Measurements from ENCODE around the gene KRT35.

Gene KRT35

GRCh38 chr17:41486316-41486715 is 5.4 kb upstream of the KRT35 start:
- no peak for DNase-seq

DNA sequence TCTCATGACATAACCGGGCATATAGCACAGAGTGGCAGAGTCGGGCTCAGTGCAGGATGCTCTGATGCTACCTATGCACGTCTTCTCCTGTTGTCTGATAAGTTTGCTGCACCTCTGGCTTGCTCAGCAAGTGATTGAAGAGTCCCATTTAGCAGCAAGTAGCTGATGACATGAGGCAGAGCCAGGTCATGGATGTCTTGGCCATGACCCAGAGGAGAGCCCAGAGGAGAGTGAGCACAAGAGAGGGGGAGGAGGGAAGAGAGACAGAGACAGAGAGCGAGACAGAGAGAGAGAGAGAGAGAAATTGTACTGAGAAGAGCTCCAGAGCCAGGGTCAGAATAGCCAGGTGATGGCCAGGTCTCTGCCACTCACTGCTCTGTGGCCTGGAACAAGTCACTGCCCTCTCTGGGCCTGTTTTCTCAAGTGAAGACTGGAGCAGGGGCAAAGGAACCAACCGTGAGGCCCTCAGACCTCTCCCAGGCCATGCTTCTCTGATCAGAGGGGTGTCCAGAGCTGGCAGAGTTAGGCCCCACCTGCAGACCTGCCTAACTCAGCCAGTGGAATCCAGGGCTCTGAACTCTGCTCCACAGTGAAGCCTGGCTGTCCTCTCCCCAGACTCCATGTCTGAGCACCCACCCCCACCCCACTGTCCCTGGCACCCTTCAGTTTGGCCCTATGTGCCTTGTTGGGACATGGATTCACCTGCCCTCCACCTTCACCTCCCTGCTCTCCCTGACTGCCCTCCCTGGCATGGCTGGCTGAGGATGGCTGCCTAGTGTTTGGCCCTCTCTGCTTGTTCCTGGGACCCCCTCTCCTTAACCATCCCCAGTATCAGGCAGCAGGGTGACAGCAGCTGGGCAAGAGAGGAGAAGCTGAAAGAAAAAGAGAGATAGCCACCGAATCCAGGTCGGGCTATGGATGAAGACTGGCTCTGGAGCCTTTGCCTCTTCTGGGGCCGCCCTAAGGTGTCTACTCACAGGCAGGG is 4.3 kb upstream of the KRT35 start:
- DNase-seq = no peak

DNA sequence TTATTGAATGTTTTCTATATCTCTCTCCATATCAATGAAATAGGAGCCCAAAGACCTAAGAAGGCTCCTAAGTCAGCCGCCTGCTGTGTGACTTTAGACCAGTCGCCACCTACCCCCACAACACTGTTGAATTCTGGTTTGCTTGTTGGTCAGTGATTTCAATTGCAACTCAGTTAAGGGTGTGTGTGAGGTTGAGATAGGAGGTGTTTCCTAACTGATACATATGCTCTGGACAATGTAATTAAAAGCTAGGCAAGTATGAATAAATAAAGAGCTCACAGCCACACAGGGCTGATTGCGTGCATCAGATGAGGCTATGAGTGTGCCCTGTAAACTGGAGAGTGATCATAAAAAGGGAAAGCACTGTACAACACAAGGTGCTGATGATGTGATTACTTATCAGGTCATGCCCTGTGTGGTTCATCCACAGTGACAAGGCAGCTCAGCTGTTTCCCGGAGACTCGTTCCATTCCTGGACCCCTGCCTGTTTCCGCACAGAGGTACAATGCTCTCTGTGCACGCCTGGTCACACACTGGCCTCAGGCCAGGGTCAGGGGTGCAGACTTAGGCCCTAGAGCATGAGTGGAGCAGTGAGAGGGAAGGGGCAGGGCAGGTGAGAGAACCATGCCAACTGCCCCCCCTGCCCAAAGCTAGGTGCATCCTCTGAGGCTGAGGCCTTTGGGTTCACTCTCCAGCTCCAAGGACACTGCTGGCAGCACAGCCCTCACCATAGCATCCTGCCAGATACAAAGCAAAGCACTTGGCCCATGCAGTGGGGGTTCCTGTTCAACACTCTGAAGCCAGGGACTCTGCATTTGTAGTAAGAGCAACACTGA is 3.3 kb upstream of the KRT35 start:
- no peak for DNase-seq

GRCh38 chr17:41483531-41483930 is 2.6 kb upstream of the KRT35 start:
- DNase-seq = no peak

DNA sequence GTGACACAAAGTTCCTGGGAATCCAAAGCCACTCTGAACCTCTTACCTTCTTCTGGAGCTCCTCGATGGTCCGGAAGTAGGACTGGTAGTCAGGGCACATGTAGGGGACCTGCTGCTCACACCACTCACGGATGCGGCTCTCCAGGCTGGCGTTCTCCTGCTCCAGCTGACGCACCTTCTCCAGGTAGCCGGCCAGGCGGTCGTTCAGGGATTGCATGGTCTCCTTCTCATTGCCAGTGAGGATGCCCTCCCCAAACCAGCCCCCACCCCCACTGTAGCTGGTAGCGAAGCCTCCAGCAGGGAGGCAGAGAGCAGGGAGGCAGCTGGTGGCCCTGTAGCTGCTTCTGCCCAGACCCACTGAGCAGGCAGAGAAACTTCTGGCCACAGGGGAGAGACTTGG is 370 bp downstream of the KRT35 start:
- DNase-seq = no peak

GRCh38 chr17:41480136-41480535 is 815 bp downstream of the KRT35 start:
- no peak for DNase-seq

DNA sequence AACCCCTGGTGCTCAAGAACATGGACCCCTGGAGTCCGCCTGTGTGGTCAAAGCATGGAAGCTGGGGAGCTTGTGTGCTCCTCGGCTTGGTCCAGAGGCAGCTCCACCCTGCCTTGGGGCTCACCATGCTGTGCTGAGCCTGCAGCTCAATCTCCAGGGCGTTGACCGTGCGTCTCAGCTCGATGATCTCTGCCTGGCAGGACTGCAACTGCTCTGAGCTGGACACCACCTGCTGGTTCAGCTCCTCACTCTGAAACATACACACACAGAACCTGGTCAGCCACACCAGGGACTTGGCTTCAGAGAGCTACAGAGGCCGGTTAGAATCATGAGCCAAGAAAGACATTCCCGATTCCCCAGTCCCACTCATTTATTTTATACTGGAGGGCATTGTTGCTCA is 2.7 kb downstream of the KRT35 start:
- no peak for DNase-seq

DNA sequence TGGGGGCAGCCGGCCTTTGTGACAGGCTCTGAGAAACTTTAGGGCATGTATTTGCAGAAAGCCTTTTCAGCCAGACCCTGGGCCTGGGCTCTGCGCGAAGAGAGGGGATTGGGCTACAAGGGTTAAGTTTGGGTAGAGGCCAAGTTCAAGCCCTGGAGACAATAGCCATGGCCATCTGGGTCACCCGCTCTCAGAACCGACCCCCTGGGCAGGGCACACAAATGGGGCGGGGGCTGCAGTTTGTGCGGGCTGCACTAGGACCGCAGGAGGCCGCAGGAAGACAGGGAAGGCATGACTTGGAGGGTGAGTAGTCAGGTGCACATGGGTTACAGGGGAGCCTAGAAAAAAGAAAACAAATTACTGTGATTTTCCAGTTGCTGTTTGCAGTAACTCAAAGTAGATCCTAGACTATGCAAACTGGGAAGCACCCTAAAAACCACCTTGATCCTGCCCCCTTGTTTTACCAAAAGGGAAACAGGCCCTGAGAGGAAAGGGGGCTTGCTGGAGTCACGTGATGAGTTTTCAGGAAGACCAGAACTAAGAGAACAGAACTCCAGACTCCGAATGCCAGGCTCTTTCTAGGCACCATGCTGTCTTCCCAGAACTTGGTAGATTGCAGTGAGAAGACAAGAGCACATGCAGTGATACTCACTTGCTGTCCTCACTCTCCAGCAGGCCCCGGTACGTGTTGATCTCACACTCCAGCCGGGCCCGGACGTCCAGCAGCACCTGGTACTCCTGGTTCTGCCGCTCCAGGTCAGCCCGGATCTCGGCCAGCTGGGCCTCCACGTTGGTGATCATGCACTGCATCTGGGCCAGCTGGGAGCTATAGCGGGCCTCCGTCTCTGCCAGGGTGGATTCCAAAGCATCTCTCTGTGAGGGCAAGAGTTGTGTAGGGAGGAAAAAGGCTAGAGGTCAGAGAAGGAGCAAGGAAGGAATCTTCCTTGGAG is 3.8 kb downstream of the KRT35 start:
- no peak for DNase-seq

- DNase-seq = no peak
Measured at GRCh38 chr17:41475421-41475820, 5.5 kb downstream of the KRT35 start.

DNA sequence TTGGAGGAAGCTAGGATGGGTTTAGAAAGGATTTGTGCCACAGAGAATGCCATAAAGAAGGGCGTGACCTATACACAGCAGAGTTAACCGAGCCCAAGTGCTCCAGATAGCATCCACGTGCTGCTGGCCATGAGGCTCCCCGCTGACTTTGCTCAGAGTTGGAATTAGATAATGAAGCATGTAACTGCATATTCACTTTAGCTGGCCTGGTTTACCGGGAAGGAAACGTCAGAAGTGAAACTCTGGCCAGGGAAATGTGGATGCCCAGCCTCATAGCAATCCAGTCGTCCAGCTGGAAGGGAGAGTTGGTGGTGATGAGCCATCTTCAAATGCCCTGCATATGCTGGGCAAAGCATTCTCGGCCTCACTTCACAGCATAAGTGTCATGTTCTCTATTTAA is 6.1 kb downstream of the KRT35 start:
- DNase-seq = no peak

- DNase-seq = no peak
Measured at GRCh38 chr17:41468346-41468745, 12.6 kb downstream of the KRT35 start.

GRCh38 chr17:41467561-41467960 is 13.4 kb downstream of the KRT35 start:
- no peak for DNase-seq

GRCh38 chr17:41466988-41467387 is 14.0 kb downstream of the KRT35 start, which contains the start of gene KRT32:
Gene KRT32 (minus strand): TSS chr17:41467386. CDS start chr17:41467325, 61 bp downstream.
- DNase-seq = no peak

- no peak for DNase-seq
Measured at GRCh38 chr17:41464682-41465081, 16.3 kb downstream of the KRT35 start.

DNA sequence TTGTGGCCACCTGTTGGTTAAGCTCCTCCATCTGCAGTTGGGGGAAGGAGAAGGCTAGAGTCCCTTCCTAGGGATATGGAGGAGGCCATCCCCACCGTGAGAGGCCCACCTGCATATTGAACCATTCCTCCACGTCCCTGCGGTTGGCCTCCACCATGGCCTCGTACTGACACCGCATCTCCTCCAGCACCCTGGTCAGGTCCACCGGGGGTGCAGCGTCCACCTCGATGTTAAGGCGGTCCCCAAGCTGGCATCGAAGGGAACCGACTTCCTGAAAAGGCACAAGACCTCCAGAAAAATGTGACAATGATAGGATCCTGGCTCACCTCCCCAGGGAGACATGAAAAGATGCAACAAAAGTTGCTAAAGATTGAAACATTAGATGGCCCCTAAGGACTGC is 16.8 kb downstream of the KRT35 start:
- DNase-seq = no peak

GRCh38 chr17:41463746-41464145 is 17.2 kb downstream of the KRT35 start:
- no peak for DNase-seq

DNA sequence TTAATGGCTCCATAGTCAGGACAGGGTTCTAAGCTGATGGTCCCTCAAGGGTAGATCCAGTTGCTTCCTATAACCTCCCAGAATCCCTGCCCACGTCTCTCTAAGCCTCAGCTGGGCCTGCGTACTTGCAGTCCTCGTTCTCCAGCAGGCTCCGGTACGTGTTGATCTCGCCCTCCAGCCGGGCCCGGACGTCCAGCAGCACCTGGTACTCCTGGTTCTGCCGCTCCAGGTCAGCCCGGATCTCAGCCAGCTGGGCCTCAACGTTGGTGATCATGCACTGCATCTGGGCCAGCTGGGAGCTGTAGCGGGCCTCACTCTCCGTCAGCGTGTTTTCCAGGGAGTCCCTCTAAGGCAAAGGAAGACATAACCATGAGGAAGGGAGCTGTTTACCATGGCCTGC is 18.2 kb downstream of the KRT35 start:
- DNase-seq = no peak

GRCh38 chr17:41457676-41458075 is 23.3 kb downstream of the KRT35 start:
- no peak for DNase-seq

DNA sequence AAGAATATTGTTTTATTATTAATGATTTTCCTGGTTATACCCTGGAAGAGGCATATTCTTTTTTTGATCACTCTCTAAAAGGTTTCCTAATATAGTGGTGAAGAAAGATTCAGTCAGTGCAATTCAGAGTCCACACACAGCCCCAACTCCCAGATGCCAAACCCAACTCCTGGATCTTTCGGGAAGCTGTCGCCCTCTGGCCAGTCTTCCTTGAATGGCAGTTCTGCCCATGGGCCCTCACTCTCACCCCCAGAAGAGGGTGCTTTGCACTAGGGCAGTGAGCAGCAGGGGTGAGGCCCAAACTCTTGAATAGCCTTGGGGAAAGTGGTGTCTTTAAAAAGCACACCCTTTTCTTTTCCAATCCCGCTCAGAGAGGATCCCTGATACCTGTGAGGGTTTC is 24.7 kb downstream of the KRT35 start:
- no peak for DNase-seq

GRCh38 chr17:41455236-41455635 is 25.7 kb downstream of the KRT35 start:
- DNase-seq = no peak

GRCh38 chr17:41453066-41453465 is 27.9 kb downstream of the KRT35 start:
- no peak for DNase-seq

DNA sequence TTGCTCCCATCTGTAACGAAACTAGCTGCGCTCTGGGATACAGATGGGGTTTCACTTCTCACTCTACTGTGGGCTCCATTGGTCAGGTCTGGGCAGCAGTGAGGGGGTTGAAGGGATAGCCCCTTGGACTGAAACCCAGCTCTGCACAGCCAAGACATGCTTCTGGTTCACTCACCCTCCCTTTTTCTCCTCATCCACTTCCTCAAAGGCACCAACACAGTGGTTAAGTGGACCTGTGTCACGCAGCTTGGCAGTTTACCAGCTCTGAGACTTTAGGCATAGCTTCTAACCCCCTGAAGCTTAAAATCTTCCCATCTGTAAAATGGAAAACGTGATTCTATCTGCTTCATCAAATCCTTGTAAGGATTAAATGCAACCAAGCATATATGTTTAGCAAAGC is 28.7 kb downstream of the KRT35 start:
- DNase-seq = no peak
